CD14-positive monocyte (primary cell): ENCODE measurements around the gene CDC14A. TPM values are rescaled to one million over a fixed set of nuclear protein-coding genes. Genes with fewer than 3 reads are reported as not detected.
"Not testable (repeated sequence)": the region's sequence is repeated elsewhere in the genome, so short reads cannot be mapped to it uniquely, and the experiment has no call there.

Experiments used
- DNase-seq, 3 donors: peaks; one replicate each; pipeline ENCODE4 v3.0.0-alpha.2; 2011 to 2022
- H2AFZ ChIP-seq: 2 replicates; pipeline ENCODE4 v1.6.0; 2012; ENCODE audit warnings: mild to moderate bottlenecking, low read depth, low read length, inconsistent platforms; ENCODE audit not compliant: insufficient read depth, poor library complexity, severe bottlenecking
- H3K27ac ChIP-seq, 2 donors: 1 replicate in 1 of 2; 2 replicates in 1 of 2; pipeline ENCODE4 v1.5.1; 2012 to 2013; ENCODE audit warnings: low read length in 2 of 2, control low read depth in 1 of 2, inconsistent platforms in 1 of 2, low read depth in 1 of 2, mild to moderate bottlenecking in 1 of 2
- H3K27me3 ChIP-seq, 2 donors: one replicate each; pipeline versions ENCODE4 v1.6.0 to v1.6.1; 2011 to 2013; ENCODE audit warnings: low read length in 2 of 2; ENCODE audit not compliant: control insufficient read depth in 2 of 2, insufficient read depth in 2 of 2
- H3K36me3 ChIP-seq, 2 donors: replicated peaks in 1 of 2; 1 replicate in 1 of 2; 2 replicates in 1 of 2; pipeline versions ENCODE4 v1.5.1 to v1.6.1; 2012 to 2013; ENCODE audit warnings: low read length in 2 of 2, control low read depth in 1 of 2, inconsistent platforms in 1 of 2, mild to moderate bottlenecking in 1 of 2; ENCODE audit not compliant: insufficient read depth in 2 of 2, control insufficient read depth in 1 of 2
- H3K4me1 ChIP-seq, 2 donors: 1 replicate in 1 of 2; 2 replicates in 1 of 2; pipeline versions ENCODE4 v1.5.1 to v1.6.1; 2012 to 2013; ENCODE audit warnings: low read length in 2 of 2, control low read depth in 1 of 2, inconsistent platforms in 1 of 2, mild to moderate bottlenecking in 1 of 2, moderate library complexity in 1 of 2; ENCODE audit not compliant: insufficient read depth in 2 of 2, control insufficient read depth in 1 of 2
- H3K4me2 ChIP-seq: replicated peaks from 2 replicates; pipeline ENCODE3; 2012; ENCODE audit warnings: low read length, moderate library complexity, mild to moderate bottlenecking; ENCODE audit not compliant: poor library complexity, severe bottlenecking; ENCODE audit errors: extremely low read depth
- H3K4me3 ChIP-seq, 3 experiments: fragments of 200-600 bp in 1 of 3; sonication (generic) in 1 of 3; replicated peaks in 1 of 3; 1 replicate in 2 of 3; 2 replicates in 1 of 3; pipeline ENCODE4 v1.5.1; 2011 to 2013; ENCODE audit warnings: low read length in 3 of 3, mild to moderate bottlenecking in 3 of 3, control low read depth in 2 of 3, low read depth in 2 of 3, inconsistent platforms in 1 of 3, moderate library complexity in 1 of 3
- H3K79me2 ChIP-seq: 2 replicates; pipeline ENCODE4 v1.6.0; 2012; ENCODE audit warnings: mild to moderate bottlenecking, control low read depth, inconsistent platforms, low read length, moderate library complexity; ENCODE audit not compliant: insufficient read depth
- H3K9ac ChIP-seq: 2 replicates; pipeline ENCODE4 v1.6.0; 2017; ENCODE audit warnings: low read length, mild to moderate bottlenecking; ENCODE audit not compliant: insufficient read depth, poor library complexity, severe bottlenecking
- H3K9me3 ChIP-seq, 2 donors: replicated peaks in 1 of 2; 1 replicate in 1 of 2; 2 replicates in 1 of 2; pipeline versions ENCODE4 v1.5.1 to v1.6.1; 2012 to 2013; ENCODE audit warnings: low read length in 2 of 2, control low read depth in 1 of 2; ENCODE audit not compliant: control insufficient read depth in 1 of 2, insufficient read depth in 1 of 2
- H4K20me1 ChIP-seq: 2 replicates; pipeline ENCODE4 v1.6.0; 2012; ENCODE audit warnings: mild to moderate bottlenecking, low read length, control low read depth, moderate library complexity; ENCODE audit not compliant: insufficient read depth
- H3K27ac Mint-ChIP-seq, 7 donors: one replicate each; pipeline ENCODE4 v1.8.0; 2020; ENCODE audit warnings: mild to moderate bottlenecking in 7 of 7, mixed read lengths in 7 of 7, moderate library complexity in 6 of 7, inconsistent platforms in 2 of 7
- H3K27me3 Mint-ChIP-seq, 3 donors: one replicate each; pipeline ENCODE4 v1.8.0; 2021 to 2022; ENCODE audit warnings: low read depth in 3 of 3, mild to moderate bottlenecking in 3 of 3, mixed read lengths in 3 of 3, moderate library complexity in 3 of 3, inconsistent platforms in 1 of 3
- H3K36me3 Mint-ChIP-seq, 2 donors: one replicate each; pipeline ENCODE4 v1.8.0; 2020; ENCODE audit warnings: mixed read lengths in 2 of 2, inconsistent platforms in 1 of 2, mild to moderate bottlenecking in 1 of 2
- H3K4me1 Mint-ChIP-seq: one replicate; pipeline ENCODE4 v1.8.0; 2020; ENCODE audit warnings: mild to moderate bottlenecking, mixed read lengths
- H3K4me3 Mint-ChIP-seq, 2 donors: one replicate each; pipeline ENCODE4 v1.8.0; 2020; ENCODE audit warnings: mild to moderate bottlenecking in 2 of 2, mixed read lengths in 2 of 2, moderate library complexity in 1 of 2
- H3K9me3 Mint-ChIP-seq, 7 donors: one replicate each; pipeline ENCODE4 v1.8.0; 2020 to 2022; ENCODE audit warnings: mixed read lengths in 7 of 7, mild to moderate bottlenecking in 6 of 7, moderate library complexity in 6 of 7, inconsistent platforms in 2 of 7
- CTCF ChIP-seq: fragments of 200-600 bp; IDR thresholded peaks from one replicate; pipeline ENCODE4 v1.8.0; 2022; ENCODE audit warnings: antibody characterized with exemption, mild to moderate bottlenecking
- WGBS: methylation state at CpG from one replicate; pipeline ENCODE4 v1.1.5; 2013; ENCODE audit warnings: missing lambda C conversion rate; ENCODE audit not compliant: insufficient coverage; 5-methylcytosine and 5-hydroxymethylcytosine counted together
- intact Hi-C, 2 donors: fragments of 100-400 bp; cut with micrococcal nuclease; formaldehyde crosslinking; loops; one replicate each; pipeline versions ENCODE4 v1.15.0 to v1.15.1; 2023
- polyA plus RNA-seq, 3 donors: library from polyadenylated mRNA; depleted of rRNA in 1 of 3; unstranded in 2 of 3; stranded (reverse) in 1 of 3; fragments of 300-500 nt in 2 of 3; fragments of >200 nt in 1 of 3; fragmentation: Illumina TruSeq in 2 of 3; gene quantifications; 1 replicate in 2 of 3; 2 replicates in 1 of 3; pipeline ENCODE4 v1.2.3, GENCODE V29; 2012 to 2021

Gene CDC14A
- polyA plus RNA-seq, 3 donors: 4.2 to 9.2 (median 6.1) TPM

DNA sequence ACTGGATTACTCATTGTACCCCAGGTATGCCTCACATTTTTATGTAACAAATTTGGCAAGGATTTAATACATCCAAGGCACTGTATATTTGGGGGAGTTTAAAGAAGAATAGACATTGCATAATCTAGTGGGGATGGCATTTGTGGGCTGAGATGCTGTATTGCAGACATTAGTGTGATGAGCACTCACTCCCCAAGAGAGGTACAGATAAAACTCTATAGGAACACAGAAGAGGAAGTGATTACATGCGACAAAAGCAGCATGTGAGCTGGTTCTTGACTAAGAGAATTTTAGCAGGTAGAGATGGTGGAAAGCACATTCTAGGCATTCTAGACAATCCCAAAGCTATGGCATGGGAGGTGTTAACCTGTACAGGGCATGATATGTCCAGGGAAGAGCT, 24.2 kb upstream of the CDC14A start:
- intact Hi-C loops: no loop called here
- no peaks in the 10 kb centered on the region for H4K20me1 ChIP-seq
- no peak overlapping the region for H3K27ac ChIP-seq
- H3K4me3 Mint-ChIP-seq: no peak overlapping the region
- H3K27ac Mint-ChIP-seq: no peak overlapping the region
- no peak overlapping the region for H3K4me2 ChIP-seq
- H3K79me2 ChIP-seq: no peaks in the 10 kb centered on the region
- no peaks in the 10 kb centered on the region for H3K4me1 Mint-ChIP-seq
- TF ChIP-seq CTCF: no peak
- no peaks in the 10 kb centered on the region for H3K9me3 Mint-ChIP-seq
- H3K36me3 ChIP-seq: no peaks in the 10 kb centered on the region
- H3K4me1 ChIP-seq: no peaks in the 10 kb centered on the region
- no peak for DNase-seq
- H3K9ac ChIP-seq: no peak overlapping the region
- no peaks in the 10 kb centered on the region for H3K9me3 ChIP-seq
- H3K27me3 ChIP-seq: no peaks in the 10 kb centered on the region
- peaks cover 0 to 3% (median 0%) of the 10 kb centered on the region in 3 donors for H3K27me3 Mint-ChIP-seq
- H3K4me3 ChIP-seq: no peak overlapping the region
- no peak overlapping the region for H2AFZ ChIP-seq
- H3K36me3 Mint-ChIP-seq: no peaks in the 10 kb centered on the region
- 0% methylated on average over 1 of the region's 1 CpG for WGBS

DNA sequence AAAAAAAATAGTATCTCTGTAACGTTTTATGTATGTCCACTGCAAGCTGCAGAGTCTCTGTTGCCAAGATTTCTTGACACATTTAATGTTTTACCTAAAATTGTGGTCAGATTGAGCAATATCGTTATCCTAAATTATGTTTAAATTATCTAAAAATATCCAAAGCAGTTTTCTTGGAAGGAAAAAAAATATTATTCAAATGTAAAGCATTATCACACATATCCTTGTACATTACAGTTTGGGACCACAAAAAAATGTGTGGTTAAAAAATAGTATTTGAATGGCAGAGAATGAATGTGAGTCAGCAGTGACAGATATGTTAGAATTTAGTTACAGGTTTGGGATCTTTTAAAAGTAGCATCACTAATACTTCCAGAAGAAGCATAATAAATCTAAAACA, 21.2 kb upstream of the CDC14A start:
- intact Hi-C loops, H3K27me3 ChIP-seq, H3K4me1 ChIP-seq, H3K4me3 ChIP-seq, H3K9me3 Mint-ChIP-seq, H3K27ac Mint-ChIP-seq, H3K36me3 ChIP-seq, H3K9me3 ChIP-seq, H2AFZ ChIP-seq, H3K27me3 Mint-ChIP-seq, DNase-seq, H3K9ac ChIP-seq, H4K20me1 ChIP-seq, H3K4me2 ChIP-seq, H3K4me1 Mint-ChIP-seq, H3K4me3 Mint-ChIP-seq, H3K36me3 Mint-ChIP-seq, H3K27ac ChIP-seq, H3K79me2 ChIP-seq: not testable (repeated sequence)
- WGBS: no CpG with 5 or more reads among the region's 2 CpGs
